GM23338 (cell line): Measurements from ENCODE around the gene SYP. TPM values are rescaled to one million over a fixed set of nuclear protein-coding genes. Genes with fewer than 3 reads are reported as not detected.
"Not testable (repeated sequence)": the region's sequence is repeated elsewhere in the genome, so short reads cannot be mapped to it uniquely, and the experiment has no call there.

Experiments used
- ATAC-seq: fragments of 200-7000 bp; cut with Tn5 transposase; 3 replicates; pipeline ENCODE4 v1.9.1; 2020
- DNase-seq: peaks from one replicate; pipeline ENCODE4 v3.0.0-alpha.2; 2015; ENCODE audit warnings: low spot score
- H2AFZ ChIP-seq: fragments of 200-600 bp; sonication (generic); 2 replicates; pipeline ENCODE4 v1.8.0; 2016; ENCODE audit warnings: antibody characterized with exemption, mild to moderate bottlenecking, moderate library complexity
- H3F3A ChIP-seq: fragments of 200-600 bp; sonication (generic); replicated peaks from 2 replicates; pipeline ENCODE4 v1.8.0; 2017; ENCODE audit warnings: antibody characterized with exemption, mixed run types, low read depth
- H3K27ac ChIP-seq: fragments of 200-600 bp; sonication (generic); 2 replicates; pipeline ENCODE4 v1.6.1; 2016; ENCODE audit warnings: low read depth
- H3K27me3 ChIP-seq: fragments of 200-600 bp; sonication (generic); 2 replicates; pipeline ENCODE4 v1.8.0; 2016; ENCODE audit warnings: mild to moderate bottlenecking, mixed run types, moderate library complexity; ENCODE audit not compliant: insufficient read depth
- H3K36me3 ChIP-seq: fragments of 200-600 bp; sonication (generic); 2 replicates; pipeline ENCODE4 v1.8.0; 2016; ENCODE audit warnings: mild to moderate bottlenecking; ENCODE audit not compliant: insufficient read depth
- H3K4me1 ChIP-seq: fragments of 200-600 bp; sonication (generic); 2 replicates; pipeline ENCODE4 v1.8.0; 2016; ENCODE audit warnings: mild to moderate bottlenecking, moderate library complexity; ENCODE audit not compliant: insufficient read depth
- H3K4me2 ChIP-seq: fragments of 200-600 bp; sonication (generic); 2 replicates; pipeline ENCODE4 v1.7.1; 2017; ENCODE audit warnings: mixed run types
- H3K4me3 ChIP-seq: fragments of 200-600 bp; sonication (generic); 2 replicates; pipeline ENCODE4 v1.6.1; 2016; ENCODE audit warnings: mixed run types
- H3K79me2 ChIP-seq: fragments of 200-600 bp; sonication (generic); replicated peaks from 2 replicates; pipeline ENCODE4 v1.8.0; 2017; ENCODE audit warnings: mild to moderate bottlenecking; ENCODE audit not compliant: insufficient read depth
- H3K9me2 ChIP-seq: fragments of 200-600 bp; sonication (generic); 2 replicates; pipeline ENCODE4 v1.8.0; 2017; ENCODE audit not compliant: insufficient read depth
- H4K20me1 ChIP-seq: fragments of 200-600 bp; sonication (generic); replicated peaks from 2 replicates; pipeline ENCODE4 v1.8.0; 2017; ENCODE audit warnings: mild to moderate bottlenecking; ENCODE audit not compliant: insufficient read depth
- H3K27ac Mint-ChIP-seq: 2 replicates; pipeline ENCODE4 v1.8.0; 2020; ENCODE audit warnings: inconsistent platforms, mild to moderate bottlenecking, moderate library complexity, mixed read lengths
- H3K27me3 Mint-ChIP-seq: 3 replicates; pipeline ENCODE4 v1.8.0; 2022; ENCODE audit warnings: low read depth, mild to moderate bottlenecking, moderate library complexity, mixed read lengths, inconsistent platforms; ENCODE audit not compliant: insufficient read depth, poor library complexity
- H3K36me3 Mint-ChIP-seq: 3 replicates; pipeline ENCODE4 v1.8.0; 2021; ENCODE audit warnings: low read depth, mild to moderate bottlenecking, inconsistent platforms, moderate library complexity, mixed read lengths
- H3K4me1 Mint-ChIP-seq: 3 replicates; pipeline ENCODE4 v1.8.0; 2020; ENCODE audit warnings: mild to moderate bottlenecking, inconsistent platforms, mixed read lengths
- H3K4me3 Mint-ChIP-seq: 3 replicates; pipeline ENCODE4 v1.8.0; 2021; ENCODE audit warnings: moderate library complexity, mild to moderate bottlenecking, inconsistent platforms, mixed read lengths
- H3K9me3 Mint-ChIP-seq: 3 replicates; pipeline ENCODE4 v1.8.0; 2020; ENCODE audit warnings: moderate library complexity, mild to moderate bottlenecking, inconsistent platforms, mixed read lengths
- CREB1 ChIP-seq: fragments of 250-450 bp; sonication (Bioruptor Pico); IDR thresholded peaks from 2 replicates; pipeline ENCODE4 v1.5.0; 2020; ENCODE audit warnings: low read depth, mild to moderate bottlenecking, moderate library complexity
- ETS1 ChIP-seq: IDR thresholded peaks from 2 replicates; pipeline ENCODE4 v1.6.1; 2016; ENCODE audit warnings: antibody characterized with exemption
- EZH2 ChIP-seq: fragments of 200-600 bp; sonication (generic); IDR thresholded peaks from one replicate; pipeline ENCODE4 v1.8.0; 2017; ENCODE audit warnings: antibody characterized with exemption, mild to moderate bottlenecking, low read depth; ENCODE audit not compliant: unreplicated experiment
- JUNB ChIP-seq: IDR thresholded peaks from one replicate; pipeline ENCODE4 v1.6.1; 2016; ENCODE audit warnings: antibody characterized with exemption; ENCODE audit not compliant: unreplicated experiment
- NANOG ChIP-seq: IDR thresholded peaks from 2 replicates; pipeline ENCODE4 v1.6.1; 2016; ENCODE audit warnings: antibody characterized with exemption, borderline replicate concordance
- POLR2AphosphoS5 ChIP-seq: IDR thresholded peaks from 2 replicates; pipeline ENCODE4 v1.6.1; 2016; ENCODE audit warnings: antibody characterized with exemption, low read depth
- REST ChIP-seq: IDR thresholded peaks from one replicate; pipeline ENCODE4 v1.6.1; 2018; ENCODE audit warnings: antibody characterized with exemption; ENCODE audit not compliant: unreplicated experiment
- STAT1 ChIP-seq: IDR thresholded peaks from one replicate; pipeline ENCODE4 v1.6.1; 2016; ENCODE audit warnings: antibody characterized with exemption; ENCODE audit not compliant: unreplicated experiment
- ZNF114 ChIP-seq: fragments of 250-450 bp; sonication (Bioruptor Pico); IDR thresholded peaks from 2 replicates; pipeline ENCODE4 v1.5.0; 2020; ENCODE audit warnings: mild to moderate bottlenecking, moderate library complexity
- ZNF331 ChIP-seq: fragments of 250-450 bp; sonication (Bioruptor Pico); IDR thresholded peaks from 2 replicates; pipeline ENCODE4 v1.5.0; 2020; ENCODE audit warnings: low read depth, mild to moderate bottlenecking, moderate library complexity
- polyA plus RNA-seq: library from polyadenylated mRNA; unstranded; fragments of >200 nt; fragmentation: Nextera tagmentation; extraction: Ambion mirVana; gene quantifications from 2 replicates; pipeline ENCODE4 v1.2.1, GENCODE V29; 2016
- total RNA-seq: library from RNA; depleted of rRNA; stranded (reverse); fragments of >200 nt; shearing (Covaris generic); gene quantifications from 2 replicates; pipeline ENCODE4 v1.2.3, GENCODE V29; 2014

SYP gene
- total and polyA plus RNA-seq, 2 experiments from 2014 or later = 3.7 to 9.1 TPM

GRCh38 chrX:49147282-49147681, 52.7 kb downstream of the SYP start:
- Histone ChIP-seq H3K9me2 (no peaks in the 10 kb centered on the region), H3K4me3 (no peak overlapping the region), H4K20me1 (no peaks in the 10 kb centered on the region), H3K36me3 (no peaks in the 10 kb centered on the region), H3K79me2 (no peaks in the 10 kb centered on the region), H2AFZ (no peak overlapping the region), H3K27me3 (no peaks in the 10 kb centered on the region), H3K27ac (no peak overlapping the region), H3K4me2 (no peak overlapping the region), H3K4me1 (no peaks in the 10 kb centered on the region), H3F3A (no peaks in the 10 kb centered on the region)
- no peak overlapping the region for H3K27ac Mint-ChIP-seq
- no peaks in the 10 kb centered on the region for H3K9me3 Mint-ChIP-seq
- H3K27me3 Mint-ChIP-seq = peaks cover 1% of the 10 kb centered on the region
- no peaks in the 10 kb centered on the region for H3K4me1 Mint-ChIP-seq
- TF ChIP-seq ZNF114 (no peak), REST (no peak), ETS1 (no peak), NANOG (no peak), STAT1 (no peak), CREB1 (CRISPR knock-in tag) (no peak), EZH2 (no peak), JUNB (no peak), ZNF331 (CRISPR knock-in tag) (no peak), POLR2AphosphoS5 (no peak)
- ATAC-seq = no peak
- H3K36me3 Mint-ChIP-seq = no peaks in the 10 kb centered on the region
- no peak for DNase-seq
- no peak overlapping the region for H3K4me3 Mint-ChIP-seq

GRCh38 chrX:49143154-49143553, 56.8 kb downstream of the SYP start:
- H3K4me1 Mint-ChIP-seq, H3K27me3 ChIP-seq, H3F3A ChIP-seq, H4K20me1 ChIP-seq, ATAC-seq, H3K27me3 Mint-ChIP-seq, H3K9me2 ChIP-seq, H3K36me3 ChIP-seq, H3K4me1 ChIP-seq, H3K27ac Mint-ChIP-seq, H3K27ac ChIP-seq, H3K79me2 ChIP-seq, H2AFZ ChIP-seq, H3K4me2 ChIP-seq, H3K36me3 Mint-ChIP-seq, DNase-seq, H3K4me3 Mint-ChIP-seq, H3K4me3 ChIP-seq: not testable (repeated sequence)
- H3K9me3 Mint-ChIP-seq = peaks cover 12% of the 10 kb centered on the region
